HG02759 (cell line): ENCODE data around the gene WNT8B.

Experiments
- ATAC-seq: cut with Tn5 transposase; IDR thresholded peaks from one replicate; pipeline ENCODE4 v1.9.1; 2021; ENCODE audit warnings: mild to moderate bottlenecking, moderate library complexity; ENCODE audit not compliant: unreplicated experiment

Gene WNT8B

DNA sequence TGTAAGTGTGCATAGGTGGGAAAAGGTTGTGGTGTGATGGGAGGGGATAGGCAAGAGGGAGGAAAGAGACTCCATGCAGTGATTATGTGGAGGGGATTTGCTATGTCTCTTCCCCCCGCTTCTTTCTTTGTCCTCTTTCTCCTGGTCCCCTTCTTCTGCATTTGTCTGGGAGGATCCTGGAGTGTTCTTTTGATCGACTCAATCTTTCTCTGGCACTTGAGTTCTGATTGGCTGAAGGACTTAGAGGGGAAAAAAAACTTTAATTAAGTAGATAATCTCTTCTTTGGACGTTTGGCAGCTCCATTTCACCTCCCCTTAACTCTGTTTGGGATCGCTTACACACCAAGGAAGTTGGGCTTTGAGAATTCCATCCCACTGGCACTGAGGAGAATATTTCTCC, at the start of gene WNT8B:
WNT8B (plus strand) TSS at position 301 of the 400 bp plus-strand sequence. CDS start 160 bp downstream, outside the sequence.
- ATAC-seq = no peak

DNA sequence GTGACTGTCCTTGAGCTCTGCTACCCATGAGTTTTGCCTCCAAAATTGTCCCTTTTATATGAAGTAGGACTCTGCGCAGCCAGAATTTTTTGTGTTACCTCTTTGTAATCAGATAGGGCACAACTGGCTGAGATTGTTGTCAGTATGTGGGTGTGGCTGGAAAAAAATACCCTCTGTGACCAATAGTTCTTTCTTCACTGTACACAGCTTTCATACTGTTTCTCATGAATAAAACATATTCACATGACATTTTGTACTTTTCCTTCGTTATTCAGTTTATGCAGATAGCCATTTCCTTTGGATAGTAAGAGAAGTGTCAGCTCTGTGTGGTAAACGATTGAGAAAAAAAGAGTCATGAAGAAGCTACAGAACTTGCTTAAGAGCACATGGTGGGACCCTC, 49.6 kb upstream of the WNT8B start:
- ATAC-seq = no peak

DNA sequence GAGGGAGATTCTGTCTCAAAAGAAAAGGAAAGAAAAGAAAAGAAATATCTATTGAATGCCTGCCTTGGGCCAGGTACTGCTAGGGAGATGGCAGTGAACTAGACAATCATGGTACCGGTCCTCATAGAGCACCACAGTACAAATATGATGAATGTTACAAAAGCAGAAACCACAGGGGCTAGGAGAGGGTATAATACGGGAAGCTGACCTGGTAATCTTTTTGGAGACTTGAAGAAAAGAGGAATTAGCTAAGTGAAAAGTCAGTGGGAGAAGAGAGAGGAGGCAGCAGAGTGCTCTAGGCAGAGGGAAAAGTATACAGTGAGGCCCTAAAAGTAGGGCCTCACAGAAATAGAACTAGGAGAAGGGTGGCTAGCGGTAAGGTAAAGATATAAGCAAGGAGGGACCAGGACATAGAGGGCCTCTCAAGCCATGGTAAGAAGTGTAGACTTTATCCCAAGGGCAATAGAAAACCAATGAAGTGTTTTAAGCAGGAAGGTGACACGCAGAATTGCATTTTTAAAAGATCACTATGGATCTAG, 42.8 kb upstream of the WNT8B start:
- no peak for ATAC-seq

DNA sequence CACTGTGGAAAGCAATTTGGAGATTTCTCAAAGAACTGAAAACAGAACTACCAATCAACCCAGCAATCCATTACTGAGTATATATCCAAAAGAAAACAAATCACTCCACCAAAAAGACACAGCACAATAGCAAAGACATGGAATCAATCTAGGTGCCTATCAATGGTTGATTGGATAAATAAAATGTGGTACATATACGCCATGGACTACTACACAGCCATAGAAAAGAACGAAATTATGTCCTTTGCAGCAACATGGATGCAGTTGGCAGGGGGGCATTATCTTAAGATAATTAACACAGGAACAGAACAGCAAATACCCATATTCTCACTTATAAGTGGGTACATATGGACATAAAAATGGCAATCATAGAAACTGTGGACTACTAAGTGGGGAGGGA, 35.4 kb upstream of the WNT8B start:
- no peak for ATAC-seq

DNA sequence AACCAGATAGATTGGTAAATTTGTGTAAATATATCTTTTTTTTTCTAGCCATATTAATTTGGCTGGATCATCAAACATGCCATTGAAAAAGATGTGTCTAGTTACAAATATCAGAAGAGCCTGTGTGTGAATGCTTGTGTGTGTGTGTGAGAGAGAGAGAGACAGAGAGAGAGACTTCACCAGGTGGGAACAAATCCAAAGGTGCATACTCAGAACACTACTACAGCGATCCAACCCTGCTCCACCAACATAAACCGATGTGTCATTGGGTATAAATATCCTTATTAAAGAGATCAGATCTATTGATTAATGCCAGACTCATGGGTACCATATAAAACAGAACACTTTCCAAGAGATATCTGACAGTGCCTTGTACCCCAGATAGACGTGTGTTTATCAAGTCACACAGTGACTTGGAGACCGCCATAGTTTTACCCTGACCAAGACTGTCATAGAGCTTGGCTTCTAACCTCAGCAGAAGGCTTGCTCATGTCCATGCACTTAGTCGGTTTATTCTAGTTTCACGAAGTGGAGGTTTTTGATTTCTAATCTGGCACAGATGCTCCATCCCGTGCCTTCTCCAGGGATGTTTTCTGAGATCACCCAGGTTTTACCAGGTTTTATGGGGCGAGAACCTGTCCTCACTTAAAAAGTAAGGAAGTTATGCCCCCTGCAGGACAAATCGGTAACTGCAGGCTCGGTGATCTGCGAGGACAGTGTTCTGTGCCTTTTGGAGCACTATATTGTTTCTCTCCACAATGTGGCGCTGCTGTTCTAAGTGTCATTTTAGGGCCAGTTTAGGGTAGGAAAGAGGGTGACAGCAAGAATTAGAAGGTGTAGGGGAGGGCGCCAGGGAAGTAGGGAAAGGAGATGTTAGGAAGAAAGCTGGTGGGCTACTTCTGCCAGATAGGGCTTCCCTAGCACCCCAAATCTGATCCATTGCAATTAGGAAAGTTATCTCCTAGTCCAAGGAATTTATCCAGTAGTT, 29.3 kb upstream of the WNT8B start:
- ATAC-seq = no peak

- ATAC-seq = no peak
These were observed 26.6 kb upstream of the WNT8B start for GRCh38 chr10:100436255-100436654.

DNA sequence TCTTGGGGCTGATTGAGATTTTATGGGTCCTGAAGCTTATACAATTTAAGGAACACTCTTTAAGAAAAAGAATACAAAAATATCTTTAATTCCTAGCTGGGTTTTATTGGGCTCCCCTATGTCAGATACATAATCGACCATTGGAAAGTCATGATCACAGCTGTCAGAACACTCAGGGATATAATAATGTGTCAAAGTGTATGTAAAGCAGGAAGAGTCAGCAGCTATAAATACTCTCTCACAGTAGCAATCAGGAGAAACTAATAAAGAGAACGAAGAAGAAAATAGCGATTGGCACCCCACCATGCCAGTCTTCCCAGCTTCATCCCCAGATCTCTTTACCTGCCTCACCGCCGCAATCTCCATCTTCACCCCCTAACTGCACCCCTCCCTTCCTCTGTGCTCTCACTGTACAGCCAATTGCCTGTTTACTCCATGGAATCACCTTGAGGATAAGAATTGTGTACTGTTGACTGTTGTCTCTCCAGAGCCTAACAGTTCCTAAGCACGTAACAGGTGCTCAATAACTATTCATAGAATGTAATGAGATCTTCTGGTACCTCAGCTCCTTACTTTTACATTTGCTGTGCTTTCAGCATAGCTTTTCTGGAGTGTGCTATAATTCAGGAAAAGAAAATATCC, 24.0 kb upstream of the WNT8B start:
- ATAC-seq = no peak

- no peak for ATAC-seq
These were observed 20.3 kb upstream of the WNT8B start for GRCh38 chr10:100442548-100442947.

- no peak for ATAC-seq
These were observed 16.6 kb upstream of the WNT8B start for GRCh38 chr10:100446130-100446761.

GRCh38 chr10:100447663-100448062, 15.1 kb upstream of the WNT8B start:
- ATAC-seq = no peak

- no peak for ATAC-seq
These were observed 13.9 kb upstream of the WNT8B start for GRCh38 chr10:100448951-100449350.

DNA sequence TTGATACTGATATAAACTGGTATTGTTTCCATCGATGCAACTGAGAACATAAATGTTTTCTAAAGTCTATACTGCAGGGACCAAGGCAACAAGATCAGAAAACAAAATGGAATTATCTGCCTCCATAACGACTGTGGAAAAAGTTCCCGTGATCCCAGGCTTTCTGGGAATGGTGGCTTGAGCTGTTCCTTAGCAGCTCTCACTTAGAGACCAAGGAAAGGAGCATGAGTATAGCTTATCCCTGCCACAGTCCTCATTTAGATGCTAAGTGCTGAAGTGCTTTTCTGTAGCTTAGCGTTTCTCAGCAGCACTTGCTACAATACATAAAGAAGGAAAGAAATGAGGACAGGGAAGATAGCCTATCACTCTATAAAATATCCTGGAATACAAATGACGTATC, 5.5 kb downstream of the WNT8B start:
- ATAC-seq = no peak

GRCh38 chr10:100468978-100469377, 6.2 kb downstream of the WNT8B start:
- ATAC-seq = no peak

DNA sequence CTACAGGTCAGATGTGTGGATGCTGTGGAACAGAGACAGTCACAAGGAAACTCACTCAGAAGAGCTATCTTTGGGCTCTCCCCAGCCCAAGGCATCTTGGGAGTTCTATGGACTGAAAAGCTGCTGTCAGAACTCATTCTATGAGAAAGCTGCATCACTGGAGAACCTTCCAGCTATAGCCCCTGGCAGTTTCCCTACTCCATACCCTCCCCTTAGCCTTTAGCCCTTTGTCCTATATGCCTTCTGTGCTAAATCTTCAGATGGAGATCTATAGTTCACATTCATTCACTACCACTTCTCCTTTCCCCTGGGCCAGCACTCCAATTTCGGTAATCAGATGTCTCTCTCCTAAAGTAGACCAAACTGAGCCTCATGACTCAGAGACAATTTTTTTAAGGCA, 6.9 kb downstream of the WNT8B start:
- ATAC-seq = no peak

DNA sequence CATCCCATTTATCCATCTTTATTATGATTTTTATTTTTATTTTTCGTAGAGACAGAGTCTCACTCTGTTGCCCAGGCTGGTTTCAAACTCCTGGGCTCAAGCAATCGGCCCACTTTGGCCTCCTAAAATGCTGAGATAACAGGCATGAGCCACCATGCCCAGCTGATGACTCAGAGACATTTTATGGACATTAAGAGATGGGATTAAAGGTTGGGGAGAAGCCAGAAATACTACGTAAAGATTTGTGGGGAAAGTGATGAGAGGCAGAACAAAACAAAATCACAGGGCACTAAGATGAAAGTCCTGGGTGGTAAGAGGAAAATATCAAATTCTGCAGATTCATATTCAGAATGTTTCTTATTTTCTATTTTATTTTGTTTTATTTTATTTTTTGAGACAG, 7.6 kb downstream of the WNT8B start:
- ATAC-seq = no peak

DNA sequence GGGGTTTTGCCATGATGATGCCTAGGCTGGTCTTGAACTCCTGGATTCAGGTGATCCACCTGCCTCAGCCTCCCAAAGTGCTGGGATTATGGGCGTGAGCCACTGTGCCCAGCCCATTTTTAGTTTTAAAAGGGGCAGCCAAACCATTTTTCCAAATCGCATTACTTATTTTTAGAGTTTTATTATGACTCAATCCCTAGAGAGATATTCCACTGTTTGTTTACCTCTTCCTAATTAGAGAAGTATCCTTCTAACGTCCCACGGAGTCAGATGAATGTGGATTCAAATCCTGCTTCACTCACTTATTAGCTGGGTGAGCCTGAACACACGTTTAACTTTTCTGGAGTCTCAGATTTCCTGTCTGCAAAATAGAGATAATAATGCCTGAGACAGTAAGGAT, 15.2 kb downstream of the WNT8B start:
- no peak for ATAC-seq

DNA sequence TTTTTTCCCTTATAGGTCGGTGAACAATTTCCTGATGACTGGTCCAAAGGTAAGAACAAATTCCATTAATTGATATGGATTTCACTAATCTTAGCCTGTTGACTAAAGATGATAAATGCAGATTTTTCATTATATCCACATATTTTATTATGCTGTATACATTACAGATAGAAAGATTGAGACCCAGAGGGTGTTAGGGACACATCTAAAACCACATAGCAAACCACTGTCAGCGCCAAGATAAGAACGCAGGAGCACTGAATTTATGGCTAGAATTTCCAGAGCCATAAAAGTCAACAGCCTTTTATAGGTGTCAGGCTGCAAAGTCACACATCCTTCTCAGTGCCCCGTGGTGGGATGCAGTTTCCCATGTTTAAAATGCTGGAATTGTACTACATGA, 16.2 kb downstream of the WNT8B start:
- no peak for ATAC-seq

DNA sequence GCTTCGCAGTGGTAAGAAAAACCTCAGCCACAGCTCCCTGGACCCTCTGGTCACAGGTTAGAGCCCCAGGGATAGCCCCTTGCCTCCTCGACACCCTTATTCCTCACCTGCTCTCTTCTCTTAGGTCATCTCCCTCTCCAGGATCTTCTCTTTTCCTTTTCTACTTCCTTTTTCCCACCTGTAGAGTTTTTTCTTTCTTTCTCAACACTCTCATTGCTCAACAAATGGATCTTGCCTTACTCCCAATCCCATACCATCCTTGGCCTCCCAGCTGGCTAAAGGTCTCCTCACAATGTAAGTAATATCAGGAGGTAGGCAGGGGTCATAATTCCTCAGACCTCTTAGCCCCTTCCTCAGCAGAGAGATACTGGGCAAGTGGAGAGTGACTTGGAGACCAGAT, 17.2 kb downstream of the WNT8B start:
- no peak for ATAC-seq

DNA sequence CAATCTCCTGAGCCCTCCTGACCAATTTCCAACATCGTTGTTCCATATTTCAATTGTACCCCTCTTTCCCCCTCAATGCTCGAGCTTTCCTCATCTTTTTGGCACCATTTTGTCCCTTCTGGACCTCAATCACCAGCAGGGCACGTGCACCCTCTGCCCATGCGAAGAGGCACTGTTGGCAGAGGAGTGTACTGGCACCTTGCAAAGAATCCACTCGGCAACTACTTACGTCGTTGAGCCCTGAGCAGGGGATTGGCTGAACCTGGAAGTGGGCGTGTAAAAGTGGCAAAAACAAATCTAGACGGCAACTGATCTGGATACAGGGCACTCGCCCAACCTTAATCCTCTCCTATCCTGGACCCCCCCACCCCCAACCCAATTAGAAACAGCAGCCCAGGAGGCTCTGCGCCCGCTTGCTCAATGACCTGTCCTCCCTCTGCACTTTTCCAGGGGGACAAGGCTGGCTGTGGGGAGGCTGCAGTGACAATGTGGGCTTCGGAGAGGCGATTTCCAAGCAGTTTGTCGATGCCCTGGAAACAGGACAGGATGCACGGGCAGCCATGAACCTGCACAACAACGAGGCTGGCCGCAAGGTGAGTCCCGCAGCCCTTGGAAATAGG, 18.8 kb downstream of the WNT8B start:
- ATAC-seq = peak; percentile 97

GRCh38 chr10:100482181-100482833, 19.5 kb downstream of the WNT8B start:
- ATAC-seq = peak; percentile 46

DNA sequence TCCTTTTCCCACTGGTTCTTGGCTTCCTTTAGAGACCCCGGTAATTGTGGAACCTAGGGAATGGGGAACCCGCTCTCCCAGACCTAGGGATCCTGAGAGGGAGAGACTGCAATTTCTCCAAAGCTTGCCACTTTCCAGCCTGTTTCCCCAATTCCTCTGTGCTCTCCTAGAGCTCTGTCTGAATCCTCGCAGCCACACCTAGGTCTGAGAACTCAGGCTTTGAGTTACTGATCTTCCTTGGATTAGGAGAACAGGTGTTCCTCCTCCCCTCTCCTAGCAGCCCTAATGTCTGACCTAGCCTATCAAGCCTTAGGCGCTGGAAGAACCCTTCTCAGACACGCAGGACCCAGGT, 20.0 kb downstream of the WNT8B start:
- no peak for ATAC-seq
